A673 (cell line): Measurements from ENCODE around the gene CR1. TPM values are rescaled to one million over a fixed set of nuclear protein-coding genes. Genes with fewer than 3 reads are reported as not detected.

Experiments used
- BruUV-seq: library from RNA; stranded (reverse); fragments of 400-500 nt; replicated peaks from 2 replicates; lab custom pipeline; 2021; lab: Mats Ljungman, UMichigan
- CTCF ChIA-PET: fragments of 300-600 bp; sonication (Branson Sonifier 250); formaldehyde crosslinking; loops from one replicate; lab custom pipeline; 2022; ENCODE audit warnings: antibody characterized with exemption; lab: Charles Lee
- POLR2A ChIA-PET: fragments of 300-600 bp; sonication (Branson Sonifier 250); formaldehyde crosslinking; loops from one replicate; lab custom pipeline; 2022; ENCODE audit warnings: antibody characterized with exemption; ENCODE audit not compliant: low non-redundant PET; lab: Charles Lee
- DNase-seq: peaks from one replicate; pipeline ENCODE4 v3.0.0-alpha.2; 2015; ENCODE audit warnings: low spot score
- H3K27ac ChIP-seq: fragments of 200-600 bp; sonication (generic); 2 replicates; pipeline ENCODE4 v1.5.1; 2016; ENCODE audit warnings: mixed run types, low read depth, mild to moderate bottlenecking, mixed read lengths, antibody characterized with exemption, low read length; ENCODE audit not compliant: poor library complexity, severe bottlenecking
- H3K27me3 ChIP-seq: fragments of 200-600 bp; sonication (generic); replicated peaks from 2 replicates; pipeline ENCODE4 v1.6.1; 2017; ENCODE audit warnings: mixed run types, low read depth, mild to moderate bottlenecking, mixed read lengths, antibody characterized with exemption, low read length; ENCODE audit not compliant: insufficient read depth, poor library complexity
- H3K36me3 ChIP-seq: fragments of 200-600 bp; sonication (generic); 2 replicates; pipeline ENCODE4 v1.6.1; 2016; ENCODE audit warnings: mixed run types, mild to moderate bottlenecking, mixed read lengths, antibody characterized with exemption, low read length; ENCODE audit not compliant: insufficient read depth, poor library complexity, severe bottlenecking
- H3K4me1 ChIP-seq: fragments of 200-600 bp; sonication (generic); 2 replicates; pipeline ENCODE4 v1.6.1; 2017; ENCODE audit warnings: mixed run types, mild to moderate bottlenecking, mixed read lengths, antibody characterized with exemption, low read length; ENCODE audit not compliant: insufficient read depth, poor library complexity, severe bottlenecking
- H3K4me3 ChIP-seq: fragments of 200-600 bp; sonication (generic); 2 replicates; pipeline ENCODE4 v1.5.1; 2016; ENCODE audit warnings: low read depth, mixed run types, mild to moderate bottlenecking, mixed read lengths, low read length; ENCODE audit not compliant: poor library complexity, severe bottlenecking
- H3K9me3 ChIP-seq: fragments of 200-600 bp; sonication (generic); 2 replicates; pipeline ENCODE4 v1.6.1; 2016; ENCODE audit warnings: mixed run types, low read depth, mild to moderate bottlenecking, mixed read lengths, antibody characterized with exemption, low read length; ENCODE audit not compliant: poor library complexity, severe bottlenecking
- CTCF ChIP-seq: fragments of 300-800, 200-600 bp; sonication (generic); conservative IDR thresholded peaks from 2 replicates; pipeline ENCODE4 v1.5.1; 2017; ENCODE audit warnings: low read depth, mild to moderate bottlenecking, antibody characterized with exemption, low read length, moderate library complexity, mixed read lengths
- EZH2 ChIP-seq: fragments of 200-600 bp; sonication (generic); IDR thresholded peaks from 2 replicates; pipeline ENCODE4 v1.6.1; 2017; ENCODE audit warnings: borderline replicate concordance, low read depth, mild to moderate bottlenecking, mixed read lengths, antibody characterized with exemption, low read length; ENCODE audit not compliant: poor library complexity, severe bottlenecking
- intact Hi-C: fragments of 100-400 bp; cut with micrococcal nuclease; formaldehyde crosslinking; loops from one replicate; pipeline ENCODE4 v1.10.0; 2022; ENCODE audit not compliant: unreplicated experiment
- total RNA-seq: library from RNA; stranded (reverse); gene quantifications from 2 replicates; pipeline ENCODE4 v1.2.3, GENCODE V29; 2021

The CR1 gene
- total RNA-seq, 1 experiment from 2014 or later, result not detected

GRCh38 chr1:207666342-207666741 is 170.4 kb downstream of the CR1 start:
- H3K4me3 ChIP-seq, result no peak overlapping the region
- CTCF ChIA-PET, result no interaction called here
- H3K27me3 ChIP-seq, result peaks cover 52% of the 10 kb centered on the region
- no peaks in the 10 kb centered on the region for H3K4me1 ChIP-seq
- H3K27ac ChIP-seq, result no peak overlapping the region
- DNase-seq, result no peak
- intact Hi-C loops, result no loop called here
- BruUV-seq, result no TSS peak
- TF ChIP-seq EZH2, result no peak
- TF ChIP-seq CTCF, result no peak
- H3K36me3 ChIP-seq, result no peaks in the 10 kb centered on the region
- no peaks in the 10 kb centered on the region for H3K9me3 ChIP-seq
- POLR2A ChIA-PET, result no interaction called here

- TF ChIP-seq CTCF (no peak), EZH2 (no peak)
- POLR2A ChIA-PET, result no interaction called here
- H3K9me3 ChIP-seq, result no peaks in the 10 kb centered on the region
- CTCF ChIA-PET, result no interaction called here
- H3K27ac ChIP-seq, result no peak overlapping the region
- no TSS peak for BruUV-seq
- peaks cover 71% of the 10 kb centered on the region for H3K27me3 ChIP-seq
- H3K4me3 ChIP-seq, result no peak overlapping the region
- no peaks in the 10 kb centered on the region for H3K36me3 ChIP-seq
- no peak for DNase-seq
- intact Hi-C loops, result no loop called here
- H3K4me1 ChIP-seq, result no peaks in the 10 kb centered on the region
Measured at GRCh38 chr1:207669528-207670009, 173.6 kb downstream of the CR1 start.

GRCh38 chr1:207670192-207670591 is 174.2 kb downstream of the CR1 start:
- BruUV-seq, result no TSS peak
- intact Hi-C loops, result no loop called here

More at GRCh38 chr1:207670192-207670591, 174.2 kb downstream of the CR1 start:
- no peaks in the 10 kb centered on the region for H3K4me1 ChIP-seq
- H3K27ac ChIP-seq, result no peak overlapping the region
- ChIA-PET POLR2A (no interaction called here), CTCF (no interaction called here)
- no peaks in the 10 kb centered on the region for H3K9me3 ChIP-seq
- H3K4me3 ChIP-seq, result no peak overlapping the region
- peaks cover 76% of the 10 kb centered on the region for H3K27me3 ChIP-seq
- H3K36me3 ChIP-seq, result no peaks in the 10 kb centered on the region
- TF ChIP-seq EZH2 (no peak), CTCF (no peak)
- no peak for DNase-seq
